ENCODE data around the gene ITGB7. TPM values are rescaled to one million over a fixed set of nuclear protein-coding genes. Genes with fewer than 3 reads are reported as not detected.

Gene ITGB7
- total and polyA plus RNA-seq, 2 of the 4 experiments (the other 2 are of a cell fraction), result 0.18 to 0.44 TPM

DNA sequence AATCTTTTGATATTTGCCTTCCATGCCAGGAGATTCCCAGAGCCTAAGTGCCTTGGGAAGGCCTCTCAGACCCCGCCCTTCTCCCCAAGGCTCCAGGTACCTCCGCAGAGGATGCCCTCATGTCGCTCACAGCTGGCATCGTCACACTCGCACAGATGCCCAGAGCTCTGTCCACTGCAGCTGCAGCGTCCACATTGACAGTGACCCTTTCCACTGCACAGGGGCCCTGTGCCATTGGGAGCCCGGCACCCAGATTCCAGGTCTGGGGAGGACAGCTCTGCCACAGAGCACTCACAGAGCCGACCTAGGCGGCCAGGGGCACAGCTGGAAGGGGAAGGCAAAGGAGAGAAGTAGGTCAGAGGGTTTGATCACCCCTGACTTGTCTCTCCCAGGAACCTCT, 14.0 kb downstream of the ITGB7 start:
- TF ChIP-seq MXI1 (IDR thresholded peaks at IDR 0.05; ENCODE audit: borderline replicate concordance, low read depth, low read length), result no peak
- no peak for TF ChIP-seq RAD21 (IDR thresholded peaks at IDR 0.05; ENCODE audit: low read length)
- no peak for TF ChIP-seq POLR2A (IDR thresholded peaks at IDR 0.05; ENCODE audit: low read depth, low read length)
- TF ChIP-seq, protein P1, sequence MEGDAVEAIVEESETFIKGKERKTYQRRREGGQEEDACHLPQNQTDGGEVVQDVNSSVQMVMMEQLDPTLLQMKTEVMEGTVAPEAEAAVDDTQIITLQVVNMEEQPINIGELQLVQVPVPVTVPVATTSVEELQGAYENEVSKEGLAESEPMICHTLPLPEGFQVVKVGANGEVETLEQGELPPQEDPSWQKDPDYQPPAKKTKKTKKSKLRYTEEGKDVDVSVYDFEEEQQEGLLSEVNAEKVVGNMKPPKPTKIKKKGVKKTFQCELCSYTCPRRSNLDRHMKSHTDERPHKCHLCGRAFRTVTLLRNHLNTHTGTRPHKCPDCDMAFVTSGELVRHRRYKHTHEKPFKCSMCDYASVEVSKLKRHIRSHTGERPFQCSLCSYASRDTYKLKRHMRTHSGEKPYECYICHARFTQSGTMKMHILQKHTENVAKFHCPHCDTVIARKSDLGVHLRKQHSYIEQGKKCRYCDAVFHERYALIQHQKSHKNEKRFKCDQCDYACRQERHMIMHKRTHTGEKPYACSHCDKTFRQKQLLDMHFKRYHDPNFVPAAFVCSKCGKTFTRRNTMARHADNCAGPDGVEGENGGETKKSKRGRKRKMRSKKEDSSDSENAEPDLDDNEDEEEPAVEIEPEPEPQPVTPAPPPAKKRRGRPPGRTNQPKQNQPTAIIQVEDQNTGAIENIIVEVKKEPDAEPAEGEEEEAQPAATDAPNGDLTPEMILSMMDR (conservative IDR thresholded peaks at IDR 0.05; ENCODE audit: low read depth, low read length), result no peak
- TF ChIP-seq MAFK (IDR thresholded peaks at IDR 0.05; ENCODE audit: low read depth, low read length), result no peak
- no peak for TF ChIP-seq RCOR1 (IDR thresholded peaks at IDR 0.05; ENCODE audit: insufficient replicate concordance, low read length)
- TF ChIP-seq BHLHE40 (IDR thresholded peaks at IDR 0.05; ENCODE audit: low read depth, low read length), result no peak
- TF ChIP-seq, protein P2, sequence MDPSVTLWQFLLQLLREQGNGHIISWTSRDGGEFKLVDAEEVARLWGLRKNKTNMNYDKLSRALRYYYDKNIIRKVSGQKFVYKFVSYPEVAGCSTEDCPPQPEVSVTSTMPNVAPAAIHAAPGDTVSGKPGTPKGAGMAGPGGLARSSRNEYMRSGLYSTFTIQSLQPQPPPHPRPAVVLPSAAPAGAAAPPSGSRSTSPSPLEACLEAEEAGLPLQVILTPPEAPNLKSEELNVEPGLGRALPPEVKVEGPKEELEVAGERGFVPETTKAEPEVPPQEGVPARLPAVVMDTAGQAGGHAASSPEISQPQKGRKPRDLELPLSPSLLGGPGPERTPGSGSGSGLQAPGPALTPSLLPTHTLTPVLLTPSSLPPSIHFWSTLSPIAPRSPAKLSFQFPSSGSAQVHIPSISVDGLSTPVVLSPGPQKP (IDR thresholded peaks at IDR 0.05; ENCODE audit: borderline replicate concordance, low read depth, low read length), result no peak
- no peak for TF ChIP-seq CEBPB (IDR thresholded peaks at IDR 0.05; ENCODE audit: low read depth, low read length)
- no peak for TF ChIP-seq FOS (IDR thresholded peaks at IDR 0.05; ENCODE audit: low read depth, low read length)
- TF ChIP-seq, protein P3, sequence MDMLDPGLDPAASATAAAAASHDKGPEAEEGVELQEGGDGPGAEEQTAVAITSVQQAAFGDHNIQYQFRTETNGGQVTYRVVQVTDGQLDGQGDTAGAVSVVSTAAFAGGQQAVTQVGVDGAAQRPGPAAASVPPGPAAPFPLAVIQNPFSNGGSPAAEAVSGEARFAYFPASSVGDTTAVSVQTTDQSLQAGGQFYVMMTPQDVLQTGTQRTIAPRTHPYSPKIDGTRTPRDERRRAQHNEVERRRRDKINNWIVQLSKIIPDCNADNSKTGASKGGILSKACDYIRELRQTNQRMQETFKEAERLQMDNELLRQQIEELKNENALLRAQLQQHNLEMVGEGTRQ (IDR thresholded peaks at IDR 0.05; ENCODE audit: low read depth, low read length), result no peak
- TF ChIP-seq SMC3 (IDR thresholded peaks at IDR 0.05; ENCODE audit: low read depth, low read length), result no peak
- TF ChIP-seq MAZ (IDR thresholded peaks at IDR 0.05; ENCODE audit: borderline replicate concordance, low read depth, low read length), result no peak
- TF ChIP-seq RFX5 (IDR thresholded peaks at IDR 0.05; ENCODE audit: low read depth, low read length), result no peak
- TF ChIP-seq CHD1 (IDR thresholded peaks at IDR 0.05; ENCODE audit: low read depth, low read length), result no peak
- no peak for TF ChIP-seq NFE2L2 (IDR thresholded peaks at IDR 0.05; ENCODE audit: low read depth, low read length)
- H3K4me3 ChIP-seq (ENCODE audit: insufficient read depth, low read depth, low read length), result no peak overlapping the region
- no peak overlapping the region for H3K14ac ChIP-seq (replicated peaks; ENCODE audit: low read depth, low read length)
- WGBS, 2 experiments (ENCODE audit: extremely low coverage in 2 of 2, insufficient read length in 1 of 2), result 92% methylated on average over 5 of the region's 9 CpGs; no CpG with 5 or more reads in 1 of the 2 experiments
- intact Hi-C loops (cut with micrococcal nuclease) (no loop called here), dilution Hi-C loops (cut with HindIII; ENCODE audit: low sequenced_read_pairs, unreplicated experiment) (no loop called here), in situ Hi-C loops (cut with MboI; ENCODE audit: low sequenced_read_pairs) (no loop called here)
- no peaks in the 10 kb centered on the region; the same call in 1 of the 2 replicates for H3K4me1 ChIP-seq (ENCODE audit: control insufficient read depth, insufficient read depth, low read length)
- H3K27ac ChIP-seq (ENCODE audit: insufficient read depth, low read length), result no peak overlapping the region
- H2BK15ac ChIP-seq (ENCODE audit: low read depth, low read length), result no peak overlapping the region
- H2AK9ac ChIP-seq (replicated peaks; ENCODE audit: low read depth, low read length, poor library complexity), result no peak overlapping the region
- H2BK120ac ChIP-seq (ENCODE audit: low read depth, low read length), result no peak overlapping the region
- no peak overlapping the region for H3K23ac ChIP-seq (ENCODE audit: low read depth, low read length)
- H4K5ac ChIP-seq (ENCODE audit: low read depth, low read length), result no peak overlapping the region
- H4K20me1 ChIP-seq (ENCODE audit: insufficient read depth, low read length), result no peaks in the 10 kb centered on the region
- no TSS peak for BruUV-seq (replicated peaks)
- H2BK20ac ChIP-seq (ENCODE audit: low read depth, low read length), result no peak overlapping the region
- no peak overlapping the region for H4K91ac ChIP-seq (ENCODE audit: insufficient read depth, low read depth, low read length)
- H4K8ac ChIP-seq (ENCODE audit: low read depth in 2 of 2, low read length in 2 of 2), result no peak overlapping the region
- no peak overlapping the region for H2AFZ ChIP-seq (replicated peaks; ENCODE audit: low read length, poor library complexity)
- H3K79me1 ChIP-seq (ENCODE audit: low read depth in 1 of 2, low read length in 2 of 2), result peaks cover 0 to 7% of the 10 kb centered on the region in 2 experiments; a peak in 1 of 4 replicates
- no peak overlapping the region for H3K9ac ChIP-seq (ENCODE audit: low read depth, low read length)
- DNase-seq (no peak), ATAC-seq (ENCODE audit: low read depth) (no peak)
- H2BK5ac ChIP-seq (ENCODE audit: low read depth, low read length, poor library complexity, severe bottlenecking), result no peak overlapping the region
- H3K27me3 ChIP-seq (ENCODE audit: control insufficient read depth, insufficient read depth, low read length), result no peaks in the 10 kb centered on the region
- no peak overlapping the region for H3K4ac ChIP-seq (ENCODE audit: low read depth, low read length)
- H3K9me3 ChIP-seq (ENCODE audit: control insufficient read depth, insufficient read depth, low read length), result no peaks in the 10 kb centered on the region
- H2AK5ac ChIP-seq (ENCODE audit: low read depth, low read length), result no peak overlapping the region
- H3K9me1 ChIP-seq (ENCODE audit: insufficient read depth, low read length), result peaks cover 13% of the 10 kb centered on the region
- peaks cover 13% of the 10 kb centered on the region for H3K36me3 ChIP-seq (ENCODE audit: control insufficient read depth, insufficient read depth, low read length)
- CTCF ChIA-PET, result interaction anchor here (0.6 kb wide), 1 partner anchor 26 kb away, joined by 3 read pairs; no protein-coding TSS in a partner anchor
- H3K4me2 ChIP-seq (ENCODE audit: low read depth, low read length), result no peak overlapping the region
- POLR2A ChIA-PET (ENCODE audit: unreplicated experiment), result no interaction called here
- no peak overlapping the region for H3K18ac ChIP-seq (ENCODE audit: low read depth, low read length)
- H3K56ac ChIP-seq (ENCODE audit: extremely low read depth, insufficient read depth, low read length), result no peak overlapping the region
